ENCODE measurements around the gene ZNF136.

- TF ChIP-seq CTCF (conservative IDR thresholded peaks at IDR 0.05 in 1 of 2, IDR thresholded peaks at IDR 0.05 in 1 of 2; ENCODE audit: low read depth in 1 of 2, low read length in 2 of 2) (no peak), EZH2 (IDR thresholded peaks at IDR 0.05; ENCODE audit: low read length, missing control alignments) (no peak)
Measured at GRCh38 chr19:12145348-12145747, 17.5 kb upstream of the ZNF136 start.

All from fibroblast of lung (primary cell).